Right cardiac atrium (tissue), 5 donors: ENCODE measurements around the gene LIPE. TPM values are rescaled to one million over a fixed set of nuclear protein-coding genes. Genes with fewer than 3 reads are reported as not detected.

Experiments used
- ATAC-seq, 2 donors: fragments of 200-7000 bp; cut with Tn5 transposase; one replicate each; pipeline versions ENCODE4 v1.8.0 to v1.9.1; 2020; ENCODE audit warnings: moderate library complexity in 2 of 2, mild to moderate bottlenecking in 1 of 2
- DNase-seq, 3 donors: peaks; one replicate each; pipeline ENCODE4 v3.0.0-alpha.2; 2020
- H3K27ac ChIP-seq: one replicate; pipeline ENCODE4 v1.5.1; 2013; ENCODE audit warnings: mild to moderate bottlenecking, low read length, control low read depth, moderate library complexity
- H3K27me3 ChIP-seq: one replicate; pipeline ENCODE4 v1.6.1; 2013; ENCODE audit not compliant: control insufficient read depth, insufficient read depth
- H3K4me1 ChIP-seq: one replicate; pipeline ENCODE4 v1.6.1; 2013; ENCODE audit warnings: low read length; ENCODE audit not compliant: control insufficient read depth, insufficient read depth
- H3K4me3 ChIP-seq: one replicate; pipeline ENCODE4 v1.5.1; 2013; ENCODE audit warnings: low read length, control low read depth
- H3K9me3 ChIP-seq: one replicate; pipeline ENCODE4 v1.6.1; 2013; ENCODE audit warnings: low read length; ENCODE audit not compliant: control insufficient read depth
- WGBS: extraction: QIAGEN DNeasy Blood & Tissue Kit; methylation state at CpG from one replicate; pipeline ENCODE4 v1.1.7; 2013; 5-methylcytosine and 5-hydroxymethylcytosine counted together
- intact Hi-C, 4 donors: fragments of 100-400 bp; cut with DNase I; formaldehyde crosslinking; loops; one replicate each; pipeline versions ENCODE4 v1.11.0 to v1.14.0; 2022 to 2023
- polyA plus RNA-seq: library from polyadenylated mRNA; stranded (reverse); fragments of 200-250 nt; gene quantifications from one replicate; pipeline ENCODE4 v1.2.3, GENCODE V29; 2013
- total RNA-seq, 4 donors: library from RNA; stranded (reverse); fragmentation: NEBNext Ultra II Directional; extraction: Animal tissue kit (Norgen Biotek cat#: 25700); gene quantifications; one replicate each; pipeline ENCODE4 v1.2.1, GENCODE V29; 2021
- donor health status: healthy with polysubstance abuse.
- donor health status: DM: no; HTN: yes; CAD: no.
- donor health status: DM: no; HTN: no; CAD: no.
- donor health status: DM: no; HTN: yes; CAD: no; lungs with severe emphysema.
- donor health status: DM: yes; HTN: yes; CAD: no.

Gene LIPE
- total and polyA plus RNA-seq, 5 donors: 9.4 to 81.6 (median 15.3) TPM

DNA sequence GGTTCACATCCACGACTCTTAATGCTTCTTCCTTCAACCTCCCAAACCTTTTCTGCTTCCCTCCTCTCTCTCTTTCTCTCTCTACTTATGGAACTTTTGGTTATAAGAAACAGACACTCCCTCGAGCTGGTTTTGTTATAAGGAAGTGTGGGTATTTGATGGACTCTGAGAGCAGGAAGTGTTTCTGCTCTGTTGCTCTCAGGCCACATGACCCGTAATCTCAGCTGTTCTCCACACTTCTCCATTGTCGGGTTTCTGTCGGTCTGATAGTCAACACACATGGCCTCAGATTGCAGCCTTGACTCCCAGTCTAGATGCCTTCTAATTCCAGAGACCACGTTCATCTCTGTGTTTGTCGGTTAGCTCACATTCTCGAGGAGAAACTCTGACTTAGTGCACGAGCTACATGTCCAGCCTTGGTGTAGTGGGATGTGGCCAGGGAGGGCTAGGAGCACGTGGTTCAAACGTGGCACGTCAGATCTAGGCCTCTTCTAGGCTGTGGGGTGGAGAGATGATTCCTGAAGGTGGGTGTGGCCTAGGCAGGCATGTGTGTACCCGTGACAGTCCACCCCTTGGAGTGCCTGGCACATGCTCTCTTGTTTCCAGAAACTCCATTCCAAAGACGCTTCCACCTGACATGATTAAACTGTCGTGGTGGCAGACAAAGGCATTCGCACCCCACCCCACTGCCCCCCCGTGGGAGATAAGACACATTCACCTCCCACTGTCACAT, 63.4 kb downstream of the LIPE start:
- Histone ChIP-seq H3K9me3 (peaks cover 1% of the 10 kb centered on the region), H3K27ac (no peak overlapping the region), H3K4me1 (no peaks in the 10 kb centered on the region), H3K27me3 (no peaks in the 10 kb centered on the region), H3K4me3 (no peak overlapping the region)
- ATAC-seq (no peak), DNase-seq (no peak)
- intact Hi-C loops: no loop called here
- 83% methylated on average over 17 of the region's 17 CpGs for WGBS

DNA sequence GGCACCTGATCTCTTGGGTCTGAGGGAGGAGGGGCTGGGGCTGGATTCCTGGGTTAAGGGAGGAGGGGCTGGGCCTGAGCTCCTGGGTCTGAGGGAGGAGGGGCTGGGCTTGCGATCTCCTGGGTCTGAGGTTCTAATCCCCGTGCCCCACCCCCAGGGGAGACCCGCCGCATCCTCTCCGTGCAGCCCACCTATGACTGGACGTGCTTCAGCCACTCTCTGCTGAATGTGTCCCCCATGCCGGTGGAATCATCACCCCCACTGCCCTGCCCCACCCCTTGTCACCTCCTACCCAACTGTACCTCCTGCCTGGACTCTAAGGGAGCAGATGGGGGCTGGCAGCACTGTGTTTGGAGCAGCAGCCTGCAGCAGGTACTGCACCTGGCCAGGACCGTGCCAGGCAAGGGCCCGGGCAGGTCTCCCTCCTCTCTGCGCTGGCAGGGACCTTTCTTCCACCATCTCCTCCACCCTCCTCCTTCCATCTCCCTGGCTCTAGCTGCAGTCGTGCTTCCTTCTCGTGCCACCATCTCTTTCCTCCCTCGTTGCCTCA, 64.2 kb downstream of the LIPE start:
- H3K4me1 ChIP-seq: no peaks in the 10 kb centered on the region
- peaks cover 1% of the 10 kb centered on the region for H3K9me3 ChIP-seq
- intact Hi-C loops: no loop called here
- DNase-seq (peak in 2 of 3 donors; percentile 27 to 61), ATAC-seq (no peak)
- no peaks in the 10 kb centered on the region for H3K27me3 ChIP-seq
- no peak overlapping the region for H3K4me3 ChIP-seq
- 93% methylated on average over 13 of the region's 13 CpGs for WGBS
- H3K27ac ChIP-seq: no peak overlapping the region

GRCh38 chr19:42362342-42362741, 64.8 kb downstream of the LIPE start:
- Histone ChIP-seq H3K4me1 (no peaks in the 10 kb centered on the region), H3K27ac (no peak overlapping the region), H3K4me3 (no peak overlapping the region), H3K9me3 (peaks cover 1% of the 10 kb centered on the region), H3K27me3 (no peaks in the 10 kb centered on the region)
- DNase-seq (no peak), ATAC-seq (no peak)
- 95% methylated on average over 14 of the region's 14 CpGs for WGBS
- intact Hi-C loops: no loop called here

GRCh38 chr19:42361545-42361910, 65.7 kb downstream of the LIPE start:
- no peak overlapping the region for H3K27ac ChIP-seq
- H3K4me3 ChIP-seq: no peak overlapping the region
- H3K4me1 ChIP-seq: no peaks in the 10 kb centered on the region
- intact Hi-C loops: no loop called here
- ATAC-seq: no peak
- H3K9me3 ChIP-seq: peaks cover 1% of the 10 kb centered on the region
- no peaks in the 10 kb centered on the region for H3K27me3 ChIP-seq
- 91% methylated on average over 7 of the region's 7 CpGs for WGBS
- no peak for DNase-seq

- Histone ChIP-seq H3K27ac (no peak overlapping the region), H3K4me1 (no peaks in the 10 kb centered on the region), H3K4me3 (no peak overlapping the region), H3K9me3 (peaks cover 1% of the 10 kb centered on the region), H3K27me3 (no peaks in the 10 kb centered on the region)
- ATAC-seq (no peak), DNase-seq (peak in 1 of 3 donors; percentile 51)
- 78% methylated on average over 16 of the region's 16 CpGs for WGBS
- intact Hi-C loops: no loop called here
These were observed 66.2 kb downstream of the LIPE start for GRCh38 chr19:42360787-42361544.

DNA sequence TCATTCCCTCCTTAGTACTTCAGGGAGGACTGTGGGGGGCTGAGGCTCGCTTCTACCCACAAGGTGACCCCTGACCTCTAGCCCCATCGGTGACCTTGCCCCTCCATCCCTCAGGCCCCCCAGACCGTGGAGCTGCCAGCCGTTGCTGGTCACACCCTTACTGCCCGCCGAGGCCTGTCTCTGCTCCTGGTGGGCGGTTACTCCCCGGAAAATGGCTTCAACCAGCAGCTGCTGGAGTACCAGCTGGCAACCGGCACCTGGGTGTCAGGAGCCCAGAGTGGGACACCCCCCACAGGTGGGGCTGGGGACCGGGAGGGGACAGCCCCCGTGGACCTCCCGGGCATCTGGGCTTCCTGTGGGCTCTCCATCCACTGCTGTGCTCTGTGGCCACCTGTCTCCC, 69.9 kb downstream of the LIPE start:
- DNase-seq: peak in 2 of 3 donors; percentile 21 to 65
- WGBS: 92% methylated on average over 12 of the region's 12 CpGs
- Histone ChIP-seq H3K4me1 (no peaks in the 10 kb centered on the region), H3K27me3 (no peaks in the 10 kb centered on the region), H3K27ac (no peak overlapping the region), H3K9me3 (no peaks in the 10 kb centered on the region), H3K4me3 (no peak overlapping the region)
- ATAC-seq: no peak
- intact Hi-C loops: no loop called here

DNA sequence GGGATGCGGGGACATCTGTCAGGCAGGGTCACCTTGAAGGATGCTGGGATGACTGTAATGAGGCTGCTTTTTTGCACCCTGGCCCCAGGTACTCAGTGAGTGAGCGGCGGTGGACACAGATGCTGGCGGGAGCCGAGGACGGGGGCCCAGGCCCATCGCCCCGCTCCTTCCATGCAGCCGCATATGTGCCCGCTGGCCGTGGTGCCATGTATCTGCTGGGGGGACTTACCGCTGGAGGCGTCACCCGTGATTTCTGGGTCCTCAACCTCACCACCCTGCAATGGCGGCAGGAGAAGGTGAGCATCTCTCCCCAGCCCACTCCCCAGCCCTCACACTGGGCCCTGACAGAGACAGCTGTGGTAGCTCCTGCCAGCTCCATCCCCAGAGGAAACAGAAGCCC, 70.5 kb downstream of the LIPE start:
- WGBS: 98% methylated on average over 15 of the region's 15 CpGs
- peak in 1 of 3 donors; percentile 28 for DNase-seq

GRCh38 chr19:42355896-42356295, 71.3 kb downstream of the LIPE start:
- no peaks in the 10 kb centered on the region for H3K9me3 ChIP-seq
- no peaks in the 10 kb centered on the region for H3K4me1 ChIP-seq
- H3K27ac ChIP-seq: no peak overlapping the region
- no peak for ATAC-seq
- 92% methylated on average over 12 of the region's 12 CpGs for WGBS
- intact Hi-C loops: no loop called here
- no peak overlapping the region for H3K4me3 ChIP-seq
- DNase-seq: peak in 1 of 3 donors; percentile 11
- H3K27me3 ChIP-seq: no peaks in the 10 kb centered on the region

More for the DNA sequence above, 70.5 kb downstream of the LIPE start:
- ATAC-seq: no peak
- H3K4me3 ChIP-seq: no peak overlapping the region
- H3K27ac ChIP-seq: no peak overlapping the region
- intact Hi-C loops: no loop called here
- no peaks in the 10 kb centered on the region for H3K9me3 ChIP-seq
- no peaks in the 10 kb centered on the region for H3K27me3 ChIP-seq
- H3K4me1 ChIP-seq: no peaks in the 10 kb centered on the region

- Histone ChIP-seq H3K4me3 (no peak overlapping the region), H3K27me3 (no peaks in the 10 kb centered on the region), H3K27ac (no peak overlapping the region), H3K9me3 (no peaks in the 10 kb centered on the region), H3K4me1 (no peaks in the 10 kb centered on the region)
- ATAC-seq: no peak
- intact Hi-C loops: no loop called here
- no peak for DNase-seq
- WGBS: 95% methylated on average over 29 of the region's 29 CpGs
These were observed 73.7 kb downstream of the LIPE start for GRCh38 chr19:42353341-42354015.

DNA sequence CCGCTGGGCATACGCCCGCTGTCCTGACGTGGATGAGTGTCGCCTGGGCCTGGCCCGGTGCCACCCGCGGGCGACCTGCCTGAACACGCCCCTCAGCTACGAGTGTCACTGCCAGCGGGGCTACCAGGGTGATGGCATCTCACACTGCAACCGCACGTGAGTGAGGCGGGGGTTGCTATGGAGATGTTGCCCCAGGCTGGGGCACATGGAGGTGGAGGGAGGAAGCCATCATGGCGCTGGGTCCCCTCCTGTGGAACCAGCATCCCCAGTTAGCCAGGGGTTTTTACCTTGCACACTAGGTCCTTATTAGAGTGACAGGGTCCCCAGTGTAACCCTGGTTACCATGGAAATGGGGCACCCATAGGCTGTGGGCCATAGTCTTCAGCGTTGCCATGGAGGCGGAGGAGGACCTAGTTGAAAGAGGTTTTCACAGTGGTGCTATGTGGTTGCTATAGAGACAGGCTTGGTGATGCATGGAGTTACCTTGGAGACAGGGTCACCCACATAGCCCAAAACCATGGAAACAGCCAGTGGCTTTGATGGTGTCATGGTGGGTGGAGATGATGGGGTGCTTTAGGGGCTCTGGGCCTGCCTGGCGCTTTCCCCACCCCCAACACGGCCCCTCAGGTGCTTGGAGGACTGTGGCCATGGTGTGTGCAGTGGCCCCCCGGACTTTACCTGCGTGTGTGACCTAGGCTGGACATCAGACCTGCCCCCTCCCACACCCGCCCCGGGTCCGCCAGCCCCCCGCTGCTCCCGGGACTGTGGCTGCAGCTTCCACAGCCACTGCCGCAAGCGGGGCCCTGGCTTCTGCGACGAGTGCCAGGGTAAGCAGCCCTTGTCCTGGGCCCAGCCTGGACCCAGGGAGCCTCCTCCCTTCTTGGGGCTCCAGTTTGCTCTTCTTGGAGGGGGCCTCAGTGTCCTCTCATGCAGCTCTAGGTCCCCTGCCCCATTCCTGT, 74.6 kb downstream of the LIPE start:
- intact Hi-C loops: no loop called here
- no peaks in the 10 kb centered on the region for H3K9me3 ChIP-seq
- H3K4me1 ChIP-seq: no peaks in the 10 kb centered on the region
- 89% methylated on average over 31 of the region's 31 CpGs for WGBS
- DNase-seq (no peak), ATAC-seq (no peak)
- no peak overlapping the region for H3K4me3 ChIP-seq
- no peak overlapping the region for H3K27ac ChIP-seq
- no peaks in the 10 kb centered on the region for H3K27me3 ChIP-seq
